BLaER1 treated with 17β-estradiol and CSF1 and Interleukin-3, amounts not matched to agents 10 nM and 100 nM (cell line): ENCODE measurements around the gene MS4A15.

Experiments used
- H3K27ac ChIP-seq, 11 experiments: shearing (Covaris generic); formaldehyde crosslinking; 2 replicates each; pipeline ENCODE4 v1.8.1; 2022
- H3K27me3 ChIP-seq, 11 experiments: shearing (Covaris generic); formaldehyde crosslinking; 2 replicates each; pipeline ENCODE4 v1.8.1; 2022
- H3K36me3 ChIP-seq, 11 experiments: shearing (Covaris generic); formaldehyde crosslinking; 2 replicates each; pipeline ENCODE4 v1.8.1; 2022
- H3K4me1 ChIP-seq, 10 experiments: shearing (Covaris generic); formaldehyde crosslinking; 2 replicates each; pipeline ENCODE4 v1.8.1; 2022
- H3K4me2 ChIP-seq, 11 experiments: shearing (Covaris generic); formaldehyde crosslinking; 2 replicates each; pipeline ENCODE4 v1.8.1; 2022
- H3K4me3 ChIP-seq, 10 experiments: shearing (Covaris generic); formaldehyde crosslinking; 2 replicates each; pipeline ENCODE4 v1.8.1; 2022
- H3K9ac ChIP-seq, 11 experiments: shearing (Covaris generic); formaldehyde crosslinking; 2 replicates each; pipeline ENCODE4 v1.8.1; 2022
- H3K9me3 ChIP-seq, 11 experiments: shearing (Covaris generic); formaldehyde crosslinking; replicated peaks in 1 of 11; 2 replicates each; pipeline ENCODE4 v1.8.1; 2022
- H4K20me1 ChIP-seq, 11 experiments: shearing (Covaris generic); formaldehyde crosslinking; 2 replicates each; pipeline ENCODE4 v1.8.1; 2022
- Cebpa-rat ChIP-seq, 11 experiments: shearing (Covaris generic); IDR thresholded peaks; 2 replicates each; pipeline ENCODE4 v1.8.1; 2022

Gene MS4A15

DNA sequence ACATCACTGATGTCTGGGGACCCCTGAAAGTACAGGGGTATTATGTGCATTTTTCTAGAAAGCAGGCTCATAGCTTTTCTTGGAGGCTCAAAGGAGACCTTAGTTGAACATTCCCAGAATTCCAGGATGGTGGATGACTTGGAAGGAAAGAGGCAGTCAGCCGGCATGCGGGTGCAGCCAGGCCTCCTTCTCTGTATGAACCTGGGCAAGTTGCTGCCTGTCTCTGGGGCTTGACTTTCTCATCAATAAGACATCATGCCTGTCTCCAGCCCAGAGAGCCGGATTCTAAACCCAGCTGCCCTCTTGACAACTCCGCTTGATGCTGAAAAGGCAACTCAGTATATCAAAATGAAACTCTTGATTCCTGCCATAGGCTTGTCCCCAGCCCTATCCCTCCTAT, 12.6 kb downstream of the MS4A15 start:
- Histone ChIP-seq H3K4me3 (no peak overlapping the region), H3K27me3 (no peaks in the 10 kb centered on the region), H3K36me3 (no peaks in the 10 kb centered on the region), H3K4me2 (no peak overlapping the region), H3K9ac (no peak overlapping the region), H3K9me3 (no peaks in the 10 kb centered on the region), H3K27ac (no peak overlapping the region), H3K4me1 (peaks cover 4 to 36% (median 29%) of the 10 kb centered on the region in 10 experiments; a peak in 19 of 20 replicates), H4K20me1 (no peaks in the 10 kb centered on the region)
- no peak for TF ChIP-seq Cebpa-rat (IDR thresholded peaks at IDR 0.05)

GRCh38 chr11:60769811-60770210, 13.1 kb downstream of the MS4A15 start:
- H3K27me3 ChIP-seq = no peaks in the 10 kb centered on the region
- no peak overlapping the region for H3K4me3 ChIP-seq
- no peak overlapping the region for H3K27ac ChIP-seq
- H3K4me1 ChIP-seq = peaks cover 4 to 42% (median 34%) of the 10 kb centered on the region in 10 experiments; a peak in 19 of 20 replicates
- no peak overlapping the region for H3K9ac ChIP-seq
- no peak overlapping the region for H3K4me2 ChIP-seq
- no peaks in the 10 kb centered on the region for H3K9me3 ChIP-seq
- no peak for TF ChIP-seq Cebpa-rat (IDR thresholded peaks at IDR 0.05)
- H3K36me3 ChIP-seq = no peaks in the 10 kb centered on the region
- H4K20me1 ChIP-seq = no peaks in the 10 kb centered on the region

- H3K27me3 ChIP-seq = no peaks in the 10 kb centered on the region
- no peaks in the 10 kb centered on the region for H3K9me3 ChIP-seq
- peak overlapping the region in 1 of 11 experiments; percentile 17; a peak in 1 of 22 replicates for H3K27ac ChIP-seq
- no peak overlapping the region for H3K4me3 ChIP-seq
- TF ChIP-seq Cebpa-rat (IDR thresholded peaks at IDR 0.05) = no peak
- H3K4me1 ChIP-seq = peaks cover 7 to 55% (median 45%) of the 10 kb centered on the region in 10 experiments; a peak in 19 of 20 replicates
- no peaks in the 10 kb centered on the region for H3K36me3 ChIP-seq
- peak overlapping the region in 4 of 11 experiments; percentile 75 to 87 (median 80); a peak in 4 of 22 replicates for H3K4me2 ChIP-seq
- H3K9ac ChIP-seq = no peak overlapping the region
- no peaks in the 10 kb centered on the region for H4K20me1 ChIP-seq
These were observed 14.5 kb downstream of the MS4A15 start for GRCh38 chr11:60771146-60771545.

DNA sequence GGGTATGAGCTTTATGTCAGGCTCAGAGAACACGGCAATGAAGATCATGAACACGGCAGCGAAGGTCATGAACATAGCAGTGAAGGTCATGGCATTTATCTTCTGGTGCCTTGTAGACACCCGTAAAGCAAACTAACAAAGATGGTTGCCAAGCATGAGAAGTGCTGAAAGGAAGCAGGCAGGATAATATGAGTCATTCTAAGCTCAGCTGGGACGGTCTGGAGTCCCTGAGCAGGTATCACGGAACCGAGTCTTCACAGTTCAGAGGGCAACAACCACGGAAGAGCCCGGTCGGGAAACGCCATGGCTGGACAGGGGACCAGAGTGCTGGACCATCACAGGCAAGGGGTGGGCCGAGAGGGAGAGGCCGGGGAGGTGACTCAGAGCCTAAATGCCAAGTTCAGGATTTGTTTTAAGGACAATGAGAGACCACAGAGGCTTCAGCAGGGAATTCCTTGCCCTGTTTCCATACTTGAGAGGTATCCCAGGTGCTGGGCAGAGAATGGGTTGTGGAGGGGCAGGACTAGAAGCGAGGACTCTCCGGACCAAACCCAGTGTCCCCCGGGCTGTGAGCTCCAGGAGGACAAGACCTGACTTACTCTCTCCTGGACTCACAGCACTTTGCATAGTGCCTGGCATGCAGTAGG, 15.3 kb downstream of the MS4A15 start:
- Histone ChIP-seq H3K9ac (peak overlapping the region in 1 of 11 experiments; percentile 53; a peak in 1 of 22 replicates), H3K27me3 (no peaks in the 10 kb centered on the region), H3K9me3 (no peaks in the 10 kb centered on the region), H3K4me2 (peak overlapping the region in 9 of 11 experiments; percentile 56 to 89 (median 79); a peak in 17 of 22 replicates), H3K27ac (peak overlapping the region in 2 of 11 experiments; percentile 61 to 67; a peak in 2 of 22 replicates), H3K4me3 (no peak overlapping the region), H3K36me3 (no peaks in the 10 kb centered on the region), H3K4me1 (peaks cover 8 to 64% (median 52%) of the 10 kb centered on the region in 10 experiments), H4K20me1 (no peaks in the 10 kb centered on the region)
- TF ChIP-seq Cebpa-rat (IDR thresholded peaks at IDR 0.05) = no peak

- H4K20me1 ChIP-seq = no peaks in the 10 kb centered on the region
- no peaks in the 10 kb centered on the region for H3K27me3 ChIP-seq
- H3K4me2 ChIP-seq = peak overlapping the region; percentile 19 to 89 (median 77); a peak in 19 of 22 replicates
- peak overlapping the region in 8 of 11 experiments; percentile 4 to 67 (median 36); a peak in 10 of 22 replicates for H3K27ac ChIP-seq
- H3K9me3 ChIP-seq = no peaks in the 10 kb centered on the region
- H3K9ac ChIP-seq = peak overlapping the region in 6 of 11 experiments; percentile 25 to 53 (median 48); a peak in 10 of 22 replicates
- TF ChIP-seq Cebpa-rat (IDR thresholded peaks at IDR 0.05) = no peak
- no peaks in the 10 kb centered on the region for H3K36me3 ChIP-seq
- peaks cover 15 to 65% (median 55%) of the 10 kb centered on the region in 10 experiments for H3K4me1 ChIP-seq
- H3K4me3 ChIP-seq = peak overlapping the region in 1 of 10 experiments; percentile 23; a peak in 1 of 20 replicates
These were observed 16.0 kb downstream of the MS4A15 start for GRCh38 chr11:60772666-60773065.

DNA sequence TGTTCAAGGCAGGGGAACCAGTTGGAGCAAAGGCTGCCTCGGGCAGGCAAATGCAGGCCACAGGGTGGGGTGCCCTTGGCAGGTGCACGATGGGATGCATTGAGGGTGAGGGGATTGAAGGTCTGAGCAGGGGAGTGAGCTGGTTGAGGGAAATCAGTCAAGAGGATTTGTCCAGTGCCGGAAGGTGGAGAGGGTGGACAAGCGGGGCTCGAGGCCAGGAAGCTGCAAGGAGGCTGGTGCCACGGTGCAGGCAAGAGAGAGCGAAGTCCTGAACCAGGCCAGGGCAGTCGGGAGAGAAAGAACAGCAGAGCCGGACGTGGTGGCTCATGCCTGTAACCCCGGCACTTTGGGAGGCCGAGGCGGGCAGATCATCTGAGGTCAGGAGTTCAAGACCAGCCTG, 18.1 kb downstream of the MS4A15 start:
- Histone ChIP-seq H4K20me1 (no peaks in the 10 kb centered on the region), H3K4me2 (peak overlapping the region in 7 of 11 experiments; percentile 50 to 89 (median 79); a peak in 13 of 22 replicates), H3K36me3 (no peaks in the 10 kb centered on the region)

GRCh38 chr11:60775420-60775961, 18.8 kb downstream of the MS4A15 start:
- H3K27ac ChIP-seq = peak overlapping the region in 4 of 11 experiments; percentile 5 to 44 (median 19); a peak in 5 of 22 replicates
- H3K27me3 ChIP-seq = no peaks in the 10 kb centered on the region
- peak overlapping the region; percentile 26 to 89 (median 56); a peak in 21 of 22 replicates for H3K4me2 ChIP-seq
- H3K9ac ChIP-seq = 0 out of 22 replicates have a peak overlapping the region, but pooled peaks of 1 of the 11 experiments have one; percentile 51
- no peaks in the 10 kb centered on the region for H3K9me3 ChIP-seq
- TF ChIP-seq Cebpa-rat (IDR thresholded peaks at IDR 0.05) = no peak
- H4K20me1 ChIP-seq = no peaks in the 10 kb centered on the region
- no peaks in the 10 kb centered on the region for H3K36me3 ChIP-seq
- peaks cover 16 to 62% (median 55%) of the 10 kb centered on the region in 10 experiments for H3K4me1 ChIP-seq
- H3K4me3 ChIP-seq = no peak overlapping the region

More for the DNA sequence above, 18.1 kb downstream of the MS4A15 start:
- Histone ChIP-seq H3K27me3 (no peaks in the 10 kb centered on the region), H3K4me1 (peaks cover 16 to 62% (median 55%) of the 10 kb centered on the region in 10 experiments), H3K9me3 (no peaks in the 10 kb centered on the region), H3K27ac (peak overlapping the region in 1 of 11 experiments; percentile 15; a peak in 1 of 22 replicates), H3K9ac (peak overlapping the region in 2 of 11 experiments; percentile 7 to 41; a peak in 1 of 22 replicates), H3K4me3 (no peak overlapping the region)
- no peak for TF ChIP-seq Cebpa-rat (IDR thresholded peaks at IDR 0.05)

- no peak for TF ChIP-seq Cebpa-rat (IDR thresholded peaks at IDR 0.05)
- Histone ChIP-seq H3K4me2 (peak overlapping the region in 10 of 11 experiments; percentile 26 to 80 (median 54); a peak in 19 of 22 replicates), H3K27ac (peak overlapping the region in 5 of 11 experiments; percentile 5 to 44 (median 14); a peak in 5 of 22 replicates), H3K27me3 (no peaks in the 10 kb centered on the region), H3K9me3 (no peaks in the 10 kb centered on the region), H4K20me1 (no peaks in the 10 kb centered on the region), H3K36me3 (no peaks in the 10 kb centered on the region), H3K4me3 (no peak overlapping the region), H3K4me1 (peaks cover 16 to 64% (median 55%) of the 10 kb centered on the region in 10 experiments), H3K9ac (peak overlapping the region in 1 of 11 experiments; percentile 51; a peak in 1 of 22 replicates)
These were observed 19.5 kb downstream of the MS4A15 start for GRCh38 chr11:60776167-60776566.

GRCh38 chr11:60777106-60777505, 20.4 kb downstream of the MS4A15 start:
- no peak overlapping the region for H3K9ac ChIP-seq
- no peak for TF ChIP-seq Cebpa-rat (IDR thresholded peaks at IDR 0.05)
- no peaks in the 10 kb centered on the region for H3K9me3 ChIP-seq
- H3K4me3 ChIP-seq = no peak overlapping the region
- no peak overlapping the region for H3K27ac ChIP-seq
- peak overlapping the region in 5 of 11 experiments; percentile 2 to 57 (median 12); a peak in 4 of 22 replicates for H3K4me2 ChIP-seq
- no peaks in the 10 kb centered on the region for H3K27me3 ChIP-seq
- H4K20me1 ChIP-seq = no peaks in the 10 kb centered on the region
- H3K4me1 ChIP-seq = peaks cover 16 to 62% (median 52%) of the 10 kb centered on the region in 10 experiments
- H3K36me3 ChIP-seq = no peaks in the 10 kb centered on the region
